NCI-H510A (cell line): ENCODE measurements around the gene FRMD3.
A peak's percentile ranks its signal among the peaks of the same experiment; 100 is the strongest.
"Not testable (repeated sequence)": the region's sequence is repeated elsewhere in the genome, so short reads cannot be mapped to it uniquely, and the experiment has no call there.

Experiments
- DNase-seq: peaks from one replicate; lab custom pipeline; 2025; lab: John Stamatoyannopoulos, UW

FRMD3 gene

GRCh38 chr9:83388346-83388745, 149.9 kb downstream of the FRMD3 start:
- no peak for DNase-seq

GRCh38 chr9:83387401-83388185, 150.6 kb downstream of the FRMD3 start:
- DNase-seq = no peak

- DNase-seq = no peak
Measured at GRCh38 chr9:83385317-83385716, 152.9 kb downstream of the FRMD3 start.

GRCh38 chr9:83384214-83384613, 154.0 kb downstream of the FRMD3 start:
- DNase-seq = peak; percentile 67

GRCh38 chr9:83383034-83383433, 155.2 kb downstream of the FRMD3 start:
- no peak for DNase-seq

- no peak for DNase-seq
Measured at GRCh38 chr9:83382421-83382820, 155.8 kb downstream of the FRMD3 start.

GRCh38 chr9:83379045-83379444, 159.2 kb downstream of the FRMD3 start:
- DNase-seq = no peak

- no peak for DNase-seq
Measured at GRCh38 chr9:83372957-83373356, 165.2 kb downstream of the FRMD3 start.

- no peak for DNase-seq
Measured at GRCh38 chr9:83367326-83367725, 170.9 kb downstream of the FRMD3 start.

- no peak for DNase-seq
Measured at GRCh38 chr9:83362341-83362995, 175.7 kb downstream of the FRMD3 start.

- DNase-seq = no peak
Measured at GRCh38 chr9:83359039-83359438, 179.2 kb downstream of the FRMD3 start.

GRCh38 chr9:83358493-83358892, 179.7 kb downstream of the FRMD3 start:
- not testable (repeated sequence) for DNase-seq

GRCh38 chr9:83355729-83356151, 182.5 kb downstream of the FRMD3 start:
- no peak for DNase-seq

GRCh38 chr9:83355024-83355444, 183.2 kb downstream of the FRMD3 start:
- no peak for DNase-seq

- no peak for DNase-seq
Measured at GRCh38 chr9:83349031-83349430, 189.2 kb downstream of the FRMD3 start.

- DNase-seq = no peak
Measured at GRCh38 chr9:83346655-83347420, 191.4 kb downstream of the FRMD3 start.

- DNase-seq = no peak
Measured at GRCh38 chr9:83343366-83343999, 194.7 kb downstream of the FRMD3 start.

- no peak for DNase-seq
Measured at GRCh38 chr9:83342731-83343130, 195.5 kb downstream of the FRMD3 start.

GRCh38 chr9:83342006-83342405, 196.2 kb downstream of the FRMD3 start:
- no peak for DNase-seq

GRCh38 chr9:83340451-83340850, 197.8 kb downstream of the FRMD3 start:
- DNase-seq = no peak

- no peak for DNase-seq
Measured at GRCh38 chr9:83339435-83339834, 198.8 kb downstream of the FRMD3 start.

- no peak for DNase-seq
Measured at GRCh38 chr9:83336706-83337105, 201.5 kb downstream of the FRMD3 start.
